ENCODE data around the gene JCAD.
"Not testable (repeated sequence)": the region's sequence is repeated elsewhere in the genome, so short reads cannot be mapped to it uniquely, and the experiment has no call there.

JCAD gene

DNA sequence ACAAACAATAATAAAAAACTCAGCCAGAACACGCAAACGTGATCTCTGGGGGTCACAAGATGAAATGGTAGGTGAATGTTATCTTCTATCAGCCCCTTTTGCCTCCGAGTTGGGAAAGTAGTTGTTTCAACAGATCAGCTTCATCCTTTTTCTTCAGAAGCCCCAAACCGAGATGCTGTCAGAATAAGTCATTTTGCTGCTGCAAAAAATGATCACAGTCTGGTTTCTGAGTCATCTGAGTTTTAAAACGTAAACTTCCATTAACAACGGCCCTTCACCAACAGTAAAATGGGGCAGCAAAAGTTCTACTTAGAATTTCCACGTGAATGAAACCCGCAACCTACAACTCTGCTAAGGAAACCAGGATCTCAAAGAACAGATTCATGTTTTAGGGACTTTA is 44.9 kb downstream of the JCAD start:
- H3K27ac ChIP-seq = no peak overlapping the region
- TF ChIP-seq ZFX (IDR thresholded peaks at IDR 0.05; ENCODE audit: borderline replicate concordance) = no peak
- TF ChIP-seq, protein P1, sequence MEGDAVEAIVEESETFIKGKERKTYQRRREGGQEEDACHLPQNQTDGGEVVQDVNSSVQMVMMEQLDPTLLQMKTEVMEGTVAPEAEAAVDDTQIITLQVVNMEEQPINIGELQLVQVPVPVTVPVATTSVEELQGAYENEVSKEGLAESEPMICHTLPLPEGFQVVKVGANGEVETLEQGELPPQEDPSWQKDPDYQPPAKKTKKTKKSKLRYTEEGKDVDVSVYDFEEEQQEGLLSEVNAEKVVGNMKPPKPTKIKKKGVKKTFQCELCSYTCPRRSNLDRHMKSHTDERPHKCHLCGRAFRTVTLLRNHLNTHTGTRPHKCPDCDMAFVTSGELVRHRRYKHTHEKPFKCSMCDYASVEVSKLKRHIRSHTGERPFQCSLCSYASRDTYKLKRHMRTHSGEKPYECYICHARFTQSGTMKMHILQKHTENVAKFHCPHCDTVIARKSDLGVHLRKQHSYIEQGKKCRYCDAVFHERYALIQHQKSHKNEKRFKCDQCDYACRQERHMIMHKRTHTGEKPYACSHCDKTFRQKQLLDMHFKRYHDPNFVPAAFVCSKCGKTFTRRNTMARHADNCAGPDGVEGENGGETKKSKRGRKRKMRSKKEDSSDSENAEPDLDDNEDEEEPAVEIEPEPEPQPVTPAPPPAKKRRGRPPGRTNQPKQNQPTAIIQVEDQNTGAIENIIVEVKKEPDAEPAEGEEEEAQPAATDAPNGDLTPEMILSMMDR (IDR thresholded peaks at IDR 0.05) = no peak

DNA sequence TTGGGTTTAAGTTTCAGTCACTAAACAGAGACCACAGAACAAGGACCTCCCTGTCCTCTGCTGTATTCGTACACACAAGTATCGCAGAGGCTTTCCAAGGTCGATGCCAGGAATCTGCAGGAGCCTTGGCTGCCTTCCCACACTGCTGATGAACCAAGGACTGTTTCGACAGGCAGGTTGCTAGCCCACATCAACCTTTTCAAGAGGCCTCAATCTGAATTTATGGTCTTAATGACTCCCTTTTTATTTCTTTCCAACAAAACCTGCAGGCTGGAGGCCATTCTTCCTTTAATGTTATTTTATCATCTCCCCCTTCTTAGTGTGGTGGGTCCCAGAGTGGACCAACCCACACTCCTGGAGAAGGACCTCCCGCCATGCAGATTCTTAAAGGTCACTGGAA is 45.6 kb downstream of the JCAD start:
- TF ChIP-seq, protein P1 (IDR thresholded peaks at IDR 0.05) = no peak

GRCh38 chr10:30011956-30012647 is 47.3 kb downstream of the JCAD start:
- no peak overlapping the region for H3K27ac ChIP-seq
- TF ChIP-seq ZFX (IDR thresholded peaks at IDR 0.05; ENCODE audit: borderline replicate concordance) = no peak
- TF ChIP-seq, protein P1 (IDR thresholded peaks at IDR 0.05) = no peak

More for the DNA sequence above, 45.6 kb downstream of the JCAD start:
- H3K27ac ChIP-seq = no peak overlapping the region

DNA sequence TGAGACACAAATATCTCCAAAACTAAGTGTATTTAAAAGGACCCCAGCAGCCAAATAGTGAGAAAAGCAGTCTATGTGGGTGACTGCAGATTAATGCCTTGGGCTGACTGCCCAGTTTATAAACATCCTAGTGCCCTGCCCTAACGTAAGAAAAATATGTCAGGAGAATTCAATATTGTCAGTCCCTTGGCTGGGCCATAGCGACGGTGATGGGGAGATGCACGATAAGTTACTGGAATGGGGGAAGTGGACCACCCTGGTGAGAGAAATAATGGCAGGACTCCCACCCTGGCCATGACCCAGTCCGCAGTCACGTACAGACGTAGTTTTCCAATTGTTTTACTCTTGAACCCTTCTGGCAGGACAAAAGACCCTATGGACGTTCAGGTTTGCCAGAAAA is 48.0 kb downstream of the JCAD start:
- H3K27ac ChIP-seq = no peak overlapping the region
- no peak for TF ChIP-seq ZFX (IDR thresholded peaks at IDR 0.05; ENCODE audit: borderline replicate concordance)
- TF ChIP-seq, protein P1 (IDR thresholded peaks at IDR 0.05) = no peak

DNA sequence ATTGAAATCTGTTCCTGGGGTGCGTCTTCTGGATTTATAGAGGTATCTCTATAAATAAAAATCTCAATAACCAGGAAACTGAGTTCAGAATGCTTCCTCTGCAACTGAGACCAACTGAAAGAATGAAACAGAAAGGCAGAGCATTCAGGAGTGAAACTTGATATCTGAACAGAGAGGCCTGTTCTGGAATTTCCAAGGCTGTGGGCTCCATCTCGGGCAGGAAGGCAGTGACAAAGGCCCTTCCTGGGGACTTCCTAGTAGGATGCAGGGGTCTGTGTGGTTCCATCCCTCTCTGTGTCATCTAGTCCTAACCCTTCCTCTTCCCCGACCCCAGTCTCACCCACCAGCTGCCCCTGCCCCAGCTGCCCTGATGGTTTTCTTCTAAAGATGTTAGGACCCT is 52.0 kb downstream of the JCAD start:
- no peak overlapping the region for H3K27ac ChIP-seq
- TF ChIP-seq, protein P1 (IDR thresholded peaks at IDR 0.05) = no peak
- TF ChIP-seq ZFX (IDR thresholded peaks at IDR 0.05; ENCODE audit: borderline replicate concordance) = no peak

DNA sequence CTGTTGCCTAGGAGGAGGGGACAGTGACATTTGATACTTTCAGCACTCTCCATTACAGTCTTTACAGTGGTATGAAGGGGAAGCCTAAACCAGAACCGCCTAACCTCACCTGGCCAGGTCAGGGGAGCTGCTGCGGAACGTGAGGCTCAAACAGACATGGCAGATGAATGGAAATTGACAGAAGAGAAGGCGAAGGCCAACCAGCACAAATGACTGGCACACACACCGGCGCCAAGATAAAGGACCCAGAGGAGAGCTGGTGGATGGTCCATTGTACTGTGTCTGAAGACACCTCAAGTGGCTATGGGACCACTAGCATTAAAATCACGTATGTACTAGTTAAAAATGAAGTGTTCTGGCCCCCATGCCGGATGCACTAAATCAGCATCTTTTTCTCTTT is 53.0 kb downstream of the JCAD start:
- no peak for TF ChIP-seq ZFX (IDR thresholded peaks at IDR 0.05; ENCODE audit: borderline replicate concordance)
- H3K27ac ChIP-seq = no peak overlapping the region

DNA sequence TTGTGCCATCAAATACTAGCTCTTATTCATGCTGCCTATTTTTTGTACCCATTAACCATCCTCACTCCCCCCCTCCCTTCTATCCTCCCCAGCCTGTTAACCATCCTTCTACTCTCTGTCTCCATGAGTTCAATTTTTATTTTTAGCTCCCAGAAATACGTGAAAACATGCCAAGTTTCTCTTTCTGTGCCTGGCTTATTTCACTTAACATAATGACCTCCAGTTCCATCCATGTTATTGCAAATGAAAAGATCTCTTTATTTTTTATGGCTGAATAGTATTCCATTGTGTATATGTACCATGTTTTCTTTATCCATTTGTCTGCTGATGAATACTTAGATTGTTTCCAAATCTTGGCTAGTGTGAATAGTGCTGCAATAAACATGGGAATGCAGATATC is 54.3 kb downstream of the JCAD start:
- H3K27ac ChIP-seq = not testable (repeated sequence)

GRCh38 chr10:30002426-30003266 is 56.7 kb downstream of the JCAD start:
- no peak for TF ChIP-seq ZFX (IDR thresholded peaks at IDR 0.05; ENCODE audit: borderline replicate concordance)
- TF ChIP-seq, protein P1 (IDR thresholded peaks at IDR 0.05) = peak; percentile 86
- H3K27ac ChIP-seq = no peak overlapping the region

Data from 22Rv1 (cell line).